HG03103 (cell line): ENCODE measurements around the gene STX17.
"Not testable (repeated sequence)": the region's sequence is repeated elsewhere in the genome, so short reads cannot be mapped to it uniquely, and the experiment has no call there.

ENCODE experiments used
- ATAC-seq: cut with Tn5 transposase; IDR thresholded peaks from one replicate; pipeline ENCODE4 v1.9.1; 2021; ENCODE audit warnings: low read depth; ENCODE audit not compliant: unreplicated experiment

The STX17 gene

DNA sequence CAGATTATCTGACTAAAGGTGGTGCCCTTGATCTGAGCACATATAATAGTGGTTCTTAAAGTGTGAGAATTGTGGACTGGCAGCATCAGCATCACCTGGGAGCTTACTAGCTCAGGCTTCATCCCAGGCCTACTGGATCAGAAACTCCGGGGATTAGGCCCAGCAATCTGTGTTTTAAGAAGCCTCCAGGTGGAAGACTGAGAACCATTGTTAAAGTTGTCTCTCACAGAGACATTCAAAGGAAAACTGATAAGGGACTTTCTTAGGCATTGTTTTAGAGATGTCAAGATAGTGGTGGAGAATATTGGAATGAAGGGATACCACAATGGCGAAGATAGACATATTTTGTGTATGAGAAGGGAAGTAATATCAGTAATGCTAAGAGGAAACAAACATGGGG, 59.5 kb downstream of the STX17 start:
- no peak for ATAC-seq

DNA sequence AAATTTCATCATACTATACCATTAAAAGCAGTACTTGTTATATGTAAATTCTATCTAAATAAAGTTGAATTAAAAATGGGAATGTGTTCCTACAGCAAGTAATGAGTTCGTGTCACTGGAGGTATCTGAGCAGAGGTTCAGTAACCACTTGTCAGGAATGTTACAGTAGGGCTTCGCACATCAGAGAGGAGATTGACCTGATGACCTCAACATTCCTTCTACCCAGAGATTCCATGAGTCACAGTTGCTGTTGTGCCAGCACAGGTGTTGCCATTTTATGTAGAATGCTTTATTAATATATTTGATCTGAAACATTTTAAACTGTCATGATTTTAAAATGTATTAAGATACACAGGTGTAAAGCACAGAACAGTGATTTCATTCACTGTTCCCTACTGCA, 60.3 kb downstream of the STX17 start:
- no peak for ATAC-seq

DNA sequence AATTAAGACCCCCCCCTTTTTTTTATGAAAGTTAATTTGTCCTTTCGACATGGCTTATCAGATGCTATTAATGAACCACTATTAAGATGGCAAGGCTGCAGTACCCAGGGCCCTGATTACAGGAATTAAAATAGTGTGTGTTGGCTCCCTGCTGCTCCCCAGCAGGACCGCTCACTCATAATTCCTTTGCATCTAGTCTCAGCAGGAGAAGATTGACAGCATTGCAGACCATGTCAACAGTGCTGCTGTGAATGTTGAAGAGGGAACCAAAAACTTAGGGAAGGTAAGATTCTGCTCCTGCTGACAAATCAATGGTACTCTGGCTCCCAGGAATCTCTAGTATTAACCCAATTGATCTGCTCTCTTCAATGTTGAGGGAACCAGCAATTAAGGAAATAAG, 61.0 kb downstream of the STX17 start:
- no peak for ATAC-seq

DNA sequence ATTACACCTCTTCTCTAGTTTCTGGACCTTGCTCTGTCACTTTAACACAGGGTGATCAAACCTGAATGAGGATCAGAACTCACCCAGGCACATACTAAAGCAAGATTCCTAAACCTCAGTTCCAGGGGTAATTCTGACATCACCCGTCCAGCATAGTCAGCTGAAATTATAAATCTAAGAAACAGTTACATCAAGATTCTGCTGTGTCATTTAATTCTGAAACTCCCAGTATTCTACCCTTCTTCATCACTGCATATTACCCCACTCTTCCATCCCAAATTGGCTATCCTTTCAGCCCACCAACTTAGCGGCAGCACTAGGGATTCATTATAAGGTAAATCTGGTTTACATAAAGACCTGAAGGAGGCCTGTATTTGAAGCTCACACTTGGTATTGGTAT, 64.0 kb downstream of the STX17 start:
- no peak for ATAC-seq

DNA sequence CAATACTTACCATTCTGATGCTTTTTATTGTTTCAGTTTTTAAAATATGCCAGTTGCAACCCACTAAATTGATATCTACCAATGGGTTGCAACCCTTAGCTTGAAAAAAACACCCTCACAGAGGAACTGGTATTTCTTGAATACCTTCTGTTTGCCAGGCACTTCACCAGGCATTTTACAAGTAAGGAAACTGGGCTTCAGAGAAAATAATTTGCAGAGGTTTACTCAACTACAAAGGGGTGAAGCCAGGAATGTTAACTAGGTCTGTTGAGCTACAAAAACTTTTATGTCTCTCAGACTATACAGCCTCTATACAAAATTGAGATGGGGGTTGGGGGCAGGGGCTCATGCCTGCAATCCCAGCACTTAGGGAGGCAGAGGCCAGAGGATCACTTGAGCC, 65.0 kb downstream of the STX17 start:
- no peak for ATAC-seq

DNA sequence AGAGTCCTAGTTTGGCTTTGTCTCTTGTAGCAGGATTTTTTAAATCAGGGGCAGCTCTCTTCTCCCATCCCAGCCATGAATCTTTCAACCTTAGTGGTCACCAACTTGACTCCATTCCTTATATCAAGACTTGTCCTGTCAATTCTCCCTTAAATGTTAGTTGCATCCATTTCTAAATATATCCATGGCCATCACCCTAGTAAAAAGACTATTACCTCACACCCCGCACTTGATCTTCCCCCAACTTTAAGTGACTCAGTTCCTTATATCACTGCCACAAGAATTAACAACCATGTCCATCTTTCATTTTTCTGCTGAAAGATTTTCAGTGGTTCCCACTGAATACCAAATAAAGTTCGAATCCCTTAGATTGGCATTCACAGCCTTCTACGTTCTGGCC, 67.0 kb downstream of the STX17 start:
- ATAC-seq, result no peak

DNA sequence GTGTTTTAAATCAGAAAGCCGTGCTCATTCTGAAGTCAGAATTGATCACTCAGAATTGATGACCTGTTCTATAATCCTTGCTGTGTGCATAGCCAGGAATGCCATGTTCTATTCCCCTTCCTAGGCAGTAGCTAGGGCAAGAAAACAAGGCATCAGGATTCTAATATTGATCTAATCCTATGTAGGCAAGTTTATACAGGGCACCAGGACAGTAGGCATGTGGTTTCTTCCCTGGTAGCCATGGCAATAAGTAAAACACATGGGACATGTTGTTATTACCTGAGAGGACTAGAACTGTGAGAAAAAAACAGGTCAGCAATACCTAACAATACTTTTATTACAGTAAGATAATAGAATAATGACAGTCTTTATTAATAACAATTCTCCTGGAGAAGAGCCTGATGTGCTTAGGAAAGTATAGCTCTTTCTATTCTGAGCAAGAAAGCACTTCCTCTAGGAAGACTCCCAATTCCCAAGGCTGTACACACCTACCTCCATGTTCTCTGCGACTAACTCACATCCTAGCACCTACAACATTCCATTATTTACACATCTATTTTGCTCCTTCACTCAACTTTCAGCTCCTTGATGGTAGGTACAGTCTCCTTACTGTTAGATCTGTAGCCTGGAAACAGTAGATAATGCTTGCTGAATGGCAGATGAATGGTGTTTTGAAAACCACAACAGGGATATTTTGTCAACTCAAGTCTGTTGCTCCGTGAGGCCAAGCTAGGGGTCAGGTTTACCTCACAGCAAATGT, 70.8 kb downstream of the STX17 start:
- ATAC-seq, result no peak

DNA sequence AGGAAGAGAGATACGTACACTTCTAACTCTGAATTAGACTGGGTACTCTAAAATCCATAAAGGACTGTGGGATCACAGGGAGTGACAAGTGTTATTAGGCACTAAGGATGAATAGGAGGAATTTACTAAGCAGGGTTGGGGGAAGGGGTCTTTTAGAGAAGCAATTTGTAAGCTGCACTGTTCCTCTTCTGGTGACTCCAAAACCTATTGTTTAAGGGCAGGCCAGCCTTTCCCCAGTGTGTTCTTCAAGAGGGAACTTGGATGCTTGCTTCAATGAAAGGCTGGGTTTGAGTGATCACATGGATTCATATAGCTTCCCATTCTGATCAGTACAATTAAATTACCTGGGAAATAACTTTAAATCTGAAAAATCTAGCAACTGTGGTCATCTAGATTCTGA, 71.8 kb downstream of the STX17 start:
- no peak for ATAC-seq

DNA sequence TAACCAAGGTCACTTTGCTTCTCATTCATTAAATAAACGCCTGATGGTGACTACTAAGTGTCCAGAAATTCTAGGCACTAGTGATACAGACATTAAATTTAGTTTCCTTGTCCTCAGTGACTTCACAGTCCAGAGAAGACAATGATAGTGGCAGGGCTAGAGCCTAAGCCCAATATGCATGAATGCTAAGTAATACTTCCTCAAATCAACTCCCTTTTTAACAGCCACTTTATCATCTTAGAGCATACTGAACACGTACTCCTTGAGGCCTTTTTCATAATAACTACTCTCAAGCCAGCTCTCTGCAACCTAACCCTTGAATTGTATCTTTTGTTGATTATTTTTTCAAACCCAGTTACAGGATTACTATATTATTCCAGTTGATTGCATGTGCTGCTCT, 74.1 kb downstream of the STX17 start:
- ATAC-seq, result no peak

DNA sequence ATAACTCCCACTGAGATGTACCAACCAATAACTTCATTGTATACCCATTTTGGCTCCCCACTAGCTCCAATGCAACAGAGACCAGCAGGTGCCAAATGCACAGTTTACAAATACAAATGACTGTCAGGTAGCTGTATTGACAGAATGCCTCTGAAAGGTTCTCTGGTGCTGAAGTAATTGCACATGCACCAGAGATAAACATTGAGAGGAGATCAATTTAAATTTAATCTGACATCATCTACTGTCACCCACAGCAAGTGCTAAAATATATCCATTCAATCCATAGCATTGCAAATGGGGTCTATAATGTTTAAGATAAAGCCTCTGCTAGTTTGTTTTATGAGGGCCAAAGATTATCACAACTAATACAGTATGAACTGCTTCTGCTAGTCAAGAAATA, 80.2 kb downstream of the STX17 start:
- ATAC-seq, result no peak

DNA sequence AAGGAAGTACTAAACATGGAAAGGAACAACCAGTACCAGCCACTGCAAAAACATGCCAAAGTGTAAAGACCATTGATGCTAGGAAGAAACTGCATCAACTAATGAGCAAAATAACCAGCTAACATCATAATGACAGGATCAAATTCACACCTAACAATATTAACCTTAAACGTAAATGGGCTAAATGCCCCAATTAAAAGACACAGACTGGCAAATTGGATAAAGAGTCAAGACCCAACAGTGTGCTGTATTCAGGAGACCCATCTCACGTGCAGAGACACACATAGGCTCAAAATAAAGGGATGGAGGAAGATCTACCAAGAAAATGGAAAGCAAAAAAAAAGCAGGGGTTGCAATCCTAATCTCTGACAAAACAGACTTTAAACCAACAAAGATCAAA, 84.1 kb downstream of the STX17 start:
- ATAC-seq, result not testable (repeated sequence)

DNA sequence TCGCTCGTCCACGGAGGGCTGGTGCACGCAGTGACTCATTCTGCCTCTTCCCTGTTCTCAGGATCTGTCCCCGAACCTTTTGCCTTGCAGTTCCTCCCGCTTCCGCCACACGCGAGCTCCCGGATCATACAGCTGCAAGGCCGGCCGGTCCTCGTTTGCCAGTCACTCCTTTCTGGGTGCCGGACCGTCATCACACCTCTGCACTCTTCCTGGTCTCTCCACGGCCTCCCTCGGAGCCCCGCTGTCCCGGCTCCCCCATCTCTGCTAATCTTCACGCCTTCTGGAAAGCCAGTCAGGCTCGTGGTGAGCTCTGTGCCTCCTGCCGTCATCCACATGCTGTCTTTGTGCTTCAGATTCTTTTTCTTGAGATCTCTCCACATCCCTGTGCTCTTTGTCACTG, 91.8 kb downstream of the STX17 start:
- no peak for ATAC-seq

DNA sequence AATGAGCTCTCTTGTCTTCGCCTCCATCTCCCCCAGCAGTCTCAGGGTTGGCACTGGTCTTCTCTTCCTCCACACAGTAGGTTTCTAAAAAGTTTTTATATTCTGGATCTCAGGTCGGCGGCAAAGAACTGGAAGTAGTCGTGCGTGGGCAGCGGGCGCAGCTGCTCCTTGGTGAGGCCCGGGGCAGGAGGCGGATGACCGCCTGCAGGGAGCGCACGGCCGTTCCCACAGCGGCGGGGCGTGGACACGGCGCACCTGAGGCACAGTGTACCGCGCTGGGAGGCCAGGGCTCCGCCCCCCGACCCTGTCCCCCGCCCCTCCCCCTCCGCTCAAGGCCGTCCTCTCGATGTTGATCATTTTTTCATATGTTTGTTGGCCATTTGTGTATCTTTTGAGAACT, 92.4 kb downstream of the STX17 start:
- no peak for ATAC-seq

DNA sequence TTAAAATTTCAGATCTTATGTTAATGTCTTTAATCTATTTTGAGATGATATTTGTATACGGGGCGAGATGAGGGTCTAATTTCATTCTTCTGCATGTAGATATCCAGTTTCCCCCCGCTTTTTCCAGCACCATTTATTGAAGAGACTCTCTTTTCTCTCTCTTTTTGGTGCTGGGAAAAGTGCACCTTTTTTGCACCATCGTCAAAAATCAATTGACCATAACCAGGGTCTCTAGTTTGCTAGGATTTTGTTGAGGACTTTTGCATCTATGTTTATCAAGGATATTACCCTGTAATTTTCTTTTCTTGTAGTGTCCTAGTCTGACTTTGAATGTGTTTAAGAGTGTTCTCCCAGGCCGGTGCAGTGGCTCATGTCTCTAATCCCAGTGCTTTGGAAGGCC, 93.3 kb downstream of the STX17 start:
- no peak for ATAC-seq

DNA sequence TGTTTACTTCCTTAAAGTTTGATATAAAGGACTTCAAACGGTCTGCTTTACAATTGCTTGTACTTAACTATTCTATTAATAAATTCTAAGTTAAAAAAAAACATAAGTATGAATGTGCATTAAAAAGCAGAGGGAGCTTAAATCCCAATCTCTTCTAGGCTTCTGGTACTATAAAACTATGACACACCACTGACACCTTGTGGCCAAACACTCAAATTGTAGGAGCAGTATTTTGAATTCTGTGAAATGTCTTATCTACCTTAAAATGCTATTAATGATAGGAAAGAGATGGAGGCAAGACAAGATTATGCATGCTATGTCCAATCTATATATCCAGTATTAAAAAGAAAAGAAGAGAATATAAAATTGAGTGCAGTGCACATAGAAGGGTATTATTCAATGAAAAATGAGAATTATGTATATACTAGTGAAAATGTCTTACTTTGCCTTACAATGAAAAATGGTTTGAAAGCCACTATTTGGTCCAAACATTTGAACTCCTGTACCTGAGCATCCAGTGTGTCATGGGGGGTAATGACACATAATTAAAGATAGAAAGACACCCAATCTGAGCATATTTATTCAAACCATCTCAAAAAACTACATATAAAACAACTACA, 104.7 kb downstream of the STX17 start:
- no peak for ATAC-seq

DNA sequence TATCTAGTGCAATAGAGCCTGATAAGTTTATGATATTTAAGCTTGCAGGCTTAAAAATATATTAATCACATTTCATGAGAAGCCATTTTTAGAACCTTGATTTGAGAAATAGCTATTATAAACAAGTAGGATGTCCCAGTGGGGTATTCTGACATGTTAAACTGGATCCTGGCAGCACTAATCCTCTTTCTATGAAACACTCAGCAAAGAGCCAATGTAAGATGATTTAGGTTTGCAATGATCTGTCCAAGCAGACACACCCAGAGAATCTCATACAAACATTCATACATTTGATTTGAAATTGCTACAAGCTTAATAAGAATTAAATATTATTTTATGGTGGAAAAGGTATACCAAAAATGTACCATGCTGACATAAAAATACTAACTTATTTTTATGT, 105.8 kb downstream of the STX17 start:
- no peak for ATAC-seq

DNA sequence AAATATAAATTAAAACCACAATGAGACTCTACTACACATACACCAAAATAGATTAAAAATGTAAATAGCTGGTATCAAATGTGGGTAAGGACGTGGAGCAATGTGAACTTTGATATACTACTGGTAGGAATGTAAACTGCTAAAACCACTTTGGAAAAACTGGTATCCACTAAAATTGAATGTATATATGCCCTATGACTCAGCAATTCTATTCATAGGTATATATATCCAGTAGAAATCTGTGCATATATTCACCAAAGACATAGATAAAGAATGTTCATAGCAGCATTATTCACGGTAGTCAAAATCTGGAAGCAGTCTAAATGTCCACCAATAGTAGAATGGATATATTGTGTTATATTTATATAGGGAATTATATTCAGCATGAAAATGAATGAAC, 107.1 kb downstream of the STX17 start:
- no peak for ATAC-seq

DNA sequence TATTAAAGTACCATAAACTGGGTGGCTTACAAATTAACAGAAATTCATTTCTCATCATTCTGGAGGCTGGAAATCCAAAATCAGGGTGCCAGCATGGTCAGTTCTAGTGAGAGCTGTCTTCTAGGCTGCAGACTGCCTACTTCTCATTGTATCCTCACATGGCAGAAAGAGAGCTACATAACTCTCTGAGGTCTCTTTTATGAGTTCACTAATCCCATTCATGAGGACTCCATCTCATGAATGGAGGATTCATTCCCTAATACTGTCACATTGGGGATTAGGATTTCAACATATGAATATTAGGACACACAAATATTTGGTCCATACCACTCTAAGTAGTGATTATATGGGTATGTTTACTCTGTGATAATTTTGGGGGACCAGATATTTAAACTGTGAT, 108.4 kb downstream of the STX17 start:
- no peak for ATAC-seq

DNA sequence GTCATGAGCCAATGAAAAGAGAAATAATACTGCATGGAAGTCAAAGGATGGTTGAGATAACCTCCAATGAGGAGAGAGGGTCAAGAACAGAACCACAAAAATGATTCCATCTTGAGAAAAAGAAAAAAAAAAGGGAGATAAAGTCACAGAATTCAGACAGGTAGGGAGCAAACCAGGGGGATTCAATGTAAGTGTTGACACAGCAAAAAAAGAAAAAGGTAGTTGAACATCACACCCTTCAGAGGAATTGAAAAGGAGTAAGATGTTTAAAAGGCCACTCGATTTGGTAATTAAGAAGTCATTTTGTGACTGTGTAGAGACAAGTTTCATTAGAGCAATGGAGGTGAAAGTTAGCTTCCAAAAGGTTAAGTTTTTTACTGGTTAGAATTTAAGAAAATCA, 113.1 kb downstream of the STX17 start:
- no peak for ATAC-seq
